Right ventricle myocardium superior (tissue), 1 donor: Measurements from ENCODE around the gene EMSY. TPM values are rescaled to one million over a fixed set of nuclear protein-coding genes. Genes with fewer than 3 reads are reported as not detected.

Experiments
- ATAC-seq: fragments of 200-7000 bp; cut with Tn5 transposase; one replicate; pipeline ENCODE4 v1.9.1; 2020; ENCODE audit warnings: mild to moderate bottlenecking; ENCODE audit not compliant: poor library complexity
- DNase-seq: peaks from one replicate; pipeline ENCODE4 v3.0.0-alpha.2; 2020
- intact Hi-C: fragments of 100-400 bp; cut with DNase I; formaldehyde crosslinking; loops from one replicate; pipeline ENCODE4 v1.11.2; 2022
- total RNA-seq: library from RNA; stranded (reverse); fragmentation: NEBNext Ultra II Directional; extraction: Animal tissue kit (Norgen Biotek cat#: 25700); gene quantifications from one replicate; pipeline ENCODE4 v1.2.1, GENCODE V29; 2021
- donor health status: DM: no; HTN: yes; CAD: no; lungs with severe emphysema.

Gene EMSY
- total RNA-seq, 1 donor from 2014 or later, result 18.3 TPM

DNA sequence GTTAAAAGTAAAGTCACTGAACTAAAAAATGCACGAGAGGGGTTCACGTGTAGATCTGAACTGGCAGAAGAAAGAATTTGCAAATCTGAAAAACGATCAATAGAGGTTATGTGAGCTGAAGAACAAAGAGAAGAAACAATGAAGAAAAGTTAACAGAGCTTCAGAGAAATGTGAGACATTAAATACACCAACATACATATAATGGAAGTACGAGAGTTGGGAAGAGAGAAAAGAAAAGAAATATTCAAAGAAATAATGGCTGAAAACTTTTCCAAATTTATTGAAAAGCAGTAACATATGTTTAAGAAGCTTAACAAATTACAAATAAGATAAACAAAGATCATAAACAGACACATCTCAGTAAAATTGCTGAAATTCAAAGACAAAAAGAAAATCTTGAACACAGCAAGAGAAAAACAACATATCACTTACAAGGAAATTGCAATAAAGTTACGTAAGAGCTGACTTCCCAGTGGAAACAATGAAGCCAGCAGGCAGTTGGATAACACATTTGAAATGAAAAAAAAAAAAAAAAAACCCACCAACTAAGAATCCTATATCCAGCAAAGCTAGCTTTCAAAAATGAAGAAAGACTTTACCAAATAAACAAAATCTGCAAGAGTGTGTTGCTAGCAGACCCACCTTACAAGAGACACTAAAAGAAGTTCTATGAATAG, 56.8 kb downstream of the EMSY start:
- intact Hi-C loops, result no loop called here

DNA sequence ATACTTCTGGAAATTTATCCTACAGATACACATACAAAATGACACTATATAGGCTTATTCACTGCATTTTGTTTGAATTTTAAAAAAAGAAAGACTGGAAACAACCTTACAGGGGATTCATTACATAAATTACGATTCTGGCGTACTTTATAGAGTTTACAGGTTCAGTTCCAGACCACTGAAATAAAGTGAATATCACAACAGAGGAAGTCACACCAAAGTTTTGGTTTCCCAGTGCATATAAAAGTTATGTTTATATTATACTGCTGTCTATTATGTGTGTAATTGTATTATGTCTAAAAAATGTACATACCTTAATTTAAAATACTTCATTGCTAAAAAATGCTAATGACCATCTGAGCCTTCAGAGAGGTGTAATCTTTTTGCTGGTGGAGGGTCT, 62.0 kb downstream of the EMSY start:
- ATAC-seq, result no peak

More for the DNA sequence above, 56.8 kb downstream of the EMSY start:
- no peak for ATAC-seq
- DNase-seq, result no peak

DNA sequence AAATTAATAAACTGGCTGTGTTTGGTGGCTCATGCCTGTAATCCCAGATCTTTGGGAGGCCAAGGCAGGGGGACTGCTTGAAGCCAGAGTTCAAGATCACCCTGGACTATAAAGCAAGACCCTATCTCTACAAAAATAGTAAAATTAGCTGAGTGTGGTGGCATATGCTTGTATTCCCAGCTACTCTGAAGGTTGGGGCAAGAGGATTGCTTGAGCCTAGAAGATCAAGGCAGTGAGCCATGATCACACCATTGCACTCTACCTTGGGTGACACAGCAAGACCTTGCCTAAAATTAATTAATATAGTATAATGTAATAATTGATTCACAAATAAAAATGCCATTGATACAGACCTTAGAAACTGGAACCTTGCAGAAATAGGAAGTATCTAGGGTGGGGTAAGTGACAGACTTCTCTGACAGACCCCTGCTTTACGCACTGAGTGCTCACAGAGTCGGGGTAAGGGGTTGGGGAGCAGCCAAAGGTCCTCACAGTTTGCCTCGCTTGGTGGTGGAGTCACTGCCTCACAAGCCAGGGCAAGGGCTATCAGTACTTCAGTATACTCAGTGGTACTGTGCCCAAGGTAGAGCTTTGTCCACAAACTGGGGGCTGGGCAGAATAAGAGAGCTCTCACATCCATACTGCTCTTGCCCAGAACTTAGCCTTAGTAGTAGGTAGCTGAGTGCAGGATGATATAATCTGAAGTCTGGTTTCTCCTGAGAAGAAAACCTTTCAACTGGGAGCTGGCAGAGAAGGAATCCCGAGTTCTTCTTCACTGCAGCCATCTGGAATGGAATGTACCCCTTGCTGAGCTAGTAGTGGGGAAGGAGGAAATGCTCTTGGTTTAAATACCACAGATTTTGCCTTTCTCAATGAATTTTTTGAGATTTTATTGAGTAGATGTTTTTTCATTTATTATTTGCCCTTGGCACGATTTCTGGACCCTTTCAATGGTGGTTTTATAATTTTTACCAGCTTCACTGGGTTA, 65.5 kb downstream of the EMSY start:
- no peak for DNase-seq
- intact Hi-C loops, result no loop called here
- no peak for ATAC-seq

More for the DNA sequence above, 62.0 kb downstream of the EMSY start:
- DNase-seq, result no peak
- intact Hi-C loops, result no loop called here

DNA sequence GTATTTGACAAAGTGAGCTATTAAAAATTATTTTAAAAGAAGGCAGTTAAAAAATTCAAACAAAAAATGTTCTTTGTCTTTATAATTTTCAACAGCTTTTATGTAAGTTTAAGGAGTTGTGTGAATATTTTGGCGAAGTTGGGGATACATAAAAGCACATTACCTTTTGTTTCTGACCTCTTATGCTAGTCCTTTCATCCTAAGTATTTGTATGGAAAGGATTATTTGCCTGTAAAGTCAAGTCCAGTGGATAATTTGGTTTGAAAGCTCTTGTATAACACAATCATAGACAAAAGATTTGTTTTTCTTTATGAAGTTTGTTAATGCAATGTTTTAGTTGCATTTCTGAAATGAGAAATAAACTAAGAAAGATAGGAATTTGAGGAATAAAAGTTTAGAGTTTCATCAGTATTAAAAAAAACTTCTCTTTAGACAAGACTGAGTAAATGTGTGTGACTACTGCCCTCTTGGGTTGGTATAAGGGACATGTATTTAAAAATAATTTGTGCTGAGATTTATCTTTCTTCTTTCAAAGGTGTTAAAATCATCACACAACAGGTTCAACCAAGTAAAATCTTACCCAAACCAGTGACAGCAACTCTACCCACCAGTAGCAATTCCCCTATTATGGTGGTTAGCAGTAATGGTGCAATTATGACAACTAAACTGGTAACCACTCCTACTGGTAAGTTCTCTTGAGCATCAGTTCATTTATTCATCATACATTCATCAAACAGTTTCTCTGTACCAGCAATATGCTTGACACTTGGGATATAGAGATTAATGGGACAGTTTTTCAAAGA, 68.2 kb downstream of the EMSY start:
- intact Hi-C loops, result no loop called here
- DNase-seq, result no peak
- ATAC-seq, result no peak

DNA sequence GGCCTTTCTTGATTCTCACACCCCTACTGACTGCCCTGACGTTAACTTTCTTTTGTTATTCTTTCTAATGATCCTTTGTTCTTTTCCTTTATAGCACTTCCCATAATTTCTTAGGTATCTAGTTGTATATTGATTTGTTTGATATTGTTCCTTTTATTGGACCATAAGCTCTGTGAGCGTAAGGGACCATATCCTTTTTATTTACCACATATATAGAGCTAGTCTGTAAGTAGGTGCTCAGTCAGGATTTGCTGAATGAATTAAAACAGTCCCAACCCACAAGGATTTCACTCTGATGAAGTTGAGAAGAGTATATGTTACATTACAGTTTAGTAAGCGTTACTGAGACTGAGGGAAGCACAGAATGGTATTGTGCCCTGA, 68.8 kb downstream of the EMSY start:
- intact Hi-C loops, result no loop called here
- no peak for ATAC-seq

DNA sequence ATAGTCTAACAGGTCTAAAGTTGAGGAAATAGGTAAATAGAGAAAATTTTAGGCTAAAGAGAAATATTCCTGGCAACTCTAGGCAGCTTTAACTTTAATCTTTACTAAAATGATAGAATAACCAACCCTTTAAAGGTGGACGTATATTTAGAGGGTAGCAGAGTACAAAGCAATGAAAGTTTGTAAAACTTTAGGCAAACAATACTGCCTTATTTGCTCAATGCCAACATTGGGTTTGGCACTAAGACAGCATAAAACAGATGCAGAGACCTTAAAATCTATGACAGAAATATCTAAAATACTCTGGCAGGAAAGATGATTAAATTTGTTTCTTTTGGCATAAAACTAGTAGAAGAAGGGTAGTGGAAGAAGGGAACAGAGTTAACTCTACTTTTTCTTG, 70.7 kb downstream of the EMSY start:
- no peak for ATAC-seq
- DNase-seq, result no peak
- intact Hi-C loops, result no loop called here

More for the DNA sequence above, 68.8 kb downstream of the EMSY start:
- DNase-seq, result no peak

DNA sequence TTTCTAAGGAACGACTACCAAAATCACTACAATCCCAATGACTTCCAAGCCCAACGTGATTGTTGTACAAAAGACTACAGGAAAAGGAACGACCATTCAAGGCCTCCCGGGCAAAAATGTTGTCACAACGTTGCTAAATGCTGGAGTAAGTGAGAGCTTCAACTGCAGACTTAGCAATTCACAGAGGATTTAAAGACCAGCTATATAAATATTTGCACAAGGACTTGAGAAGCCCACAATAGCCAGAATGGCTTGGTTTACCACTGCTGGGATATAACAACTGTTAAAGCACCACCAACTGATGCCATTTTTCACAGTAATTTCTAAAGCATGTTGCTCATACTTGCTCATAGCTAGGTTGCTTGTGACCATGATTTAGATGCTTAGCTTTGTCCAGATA, 78.3 kb downstream of the EMSY start:
- ATAC-seq (no peak), DNase-seq (no peak)
- intact Hi-C loops, result no loop called here

DNA sequence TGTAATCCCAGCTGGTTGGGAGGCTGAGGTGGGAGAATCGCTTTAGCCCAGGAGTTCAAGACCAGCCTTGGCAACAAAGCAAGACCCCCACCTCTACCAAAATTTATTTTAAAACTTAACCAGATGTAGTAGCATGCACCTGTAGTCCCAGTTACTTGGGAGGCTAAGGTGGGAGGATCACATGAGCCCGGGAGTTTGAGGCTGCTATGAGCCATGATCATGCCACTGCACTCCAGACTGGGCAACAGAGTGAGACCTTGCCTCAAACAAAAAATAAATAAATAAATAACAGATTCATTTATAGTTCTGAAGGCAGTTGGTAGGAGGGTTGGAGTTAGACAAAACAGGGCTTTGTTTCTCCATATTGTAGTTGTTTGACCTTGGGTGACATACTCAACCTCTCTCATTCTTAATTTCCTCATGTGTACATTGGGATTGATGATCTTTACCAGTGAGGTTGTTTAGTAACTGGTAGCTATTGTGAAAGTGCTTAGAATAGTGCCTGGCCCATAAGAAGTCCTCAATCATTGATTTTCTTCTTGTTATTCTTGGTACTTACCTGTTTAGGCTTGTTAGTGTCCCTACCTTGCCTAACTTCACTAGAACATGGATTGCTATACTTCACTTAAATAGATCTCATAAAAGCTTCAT, 79.1 kb downstream of the EMSY start:
- DNase-seq (no peak), ATAC-seq (no peak)
- intact Hi-C loops, result no loop called here

DNA sequence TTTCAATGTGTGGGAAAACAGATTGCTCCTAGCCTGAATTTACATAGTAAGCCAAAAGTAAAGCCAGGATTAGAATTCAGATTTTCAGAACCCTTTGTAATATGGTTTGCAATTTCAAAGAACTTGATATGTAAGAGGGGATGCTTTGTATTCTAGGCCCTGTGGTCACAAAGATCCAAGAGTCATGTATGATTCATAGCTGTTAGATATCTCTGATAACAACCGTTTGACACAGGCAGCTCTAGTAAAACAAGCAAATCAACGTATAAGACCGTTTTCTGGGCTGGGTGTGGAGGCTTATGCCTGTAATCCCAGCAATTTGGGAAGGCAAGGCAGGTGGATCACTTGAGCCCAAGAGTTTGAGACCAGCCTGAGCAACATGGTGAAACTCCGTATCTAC, 79.6 kb downstream of the EMSY start:
- intact Hi-C loops, result no loop called here
- no peak for DNase-seq
- no peak for ATAC-seq

DNA sequence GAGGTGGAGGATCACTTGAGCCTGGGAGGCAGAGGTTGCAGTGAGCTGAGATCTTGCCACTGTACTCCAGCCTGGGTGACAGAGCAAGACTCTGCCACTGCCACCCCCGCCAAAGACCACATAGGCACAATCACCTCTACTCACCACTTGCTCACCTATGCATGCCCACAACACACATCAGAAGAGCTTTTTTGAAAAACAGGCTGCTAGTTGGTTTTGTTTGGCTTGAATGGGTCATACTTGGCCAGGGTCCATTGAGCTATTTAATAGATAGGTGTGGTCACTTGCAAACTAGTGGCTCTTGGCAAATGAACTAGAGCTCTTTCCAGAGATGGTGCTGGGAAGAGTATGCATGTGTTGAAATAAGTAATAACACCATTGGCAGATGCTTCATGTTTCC, 80.1 kb downstream of the EMSY start:
- intact Hi-C loops, result no loop called here
- DNase-seq, result no peak
- ATAC-seq, result peak; percentile 87

DNA sequence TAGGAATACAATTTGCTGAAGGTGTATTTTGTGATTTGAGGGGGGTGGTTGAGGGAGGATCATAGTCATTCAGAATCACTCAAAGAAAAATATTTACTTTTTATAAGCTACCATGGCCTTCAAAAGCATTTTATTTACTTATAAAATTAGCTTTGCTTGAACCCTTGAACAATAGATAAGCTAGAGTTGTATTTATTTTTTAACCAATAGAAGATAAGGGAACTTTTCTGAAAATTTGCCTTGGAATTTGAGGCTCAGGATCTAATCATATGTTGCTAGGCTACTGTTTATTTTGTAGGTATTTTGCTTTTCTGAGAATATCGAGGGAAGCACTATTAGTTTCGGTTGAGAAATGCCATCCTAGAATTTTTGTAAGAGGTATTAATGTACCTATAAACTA, 82.1 kb downstream of the EMSY start:
- no peak for DNase-seq
- no peak for ATAC-seq
- intact Hi-C loops, result no loop called here

DNA sequence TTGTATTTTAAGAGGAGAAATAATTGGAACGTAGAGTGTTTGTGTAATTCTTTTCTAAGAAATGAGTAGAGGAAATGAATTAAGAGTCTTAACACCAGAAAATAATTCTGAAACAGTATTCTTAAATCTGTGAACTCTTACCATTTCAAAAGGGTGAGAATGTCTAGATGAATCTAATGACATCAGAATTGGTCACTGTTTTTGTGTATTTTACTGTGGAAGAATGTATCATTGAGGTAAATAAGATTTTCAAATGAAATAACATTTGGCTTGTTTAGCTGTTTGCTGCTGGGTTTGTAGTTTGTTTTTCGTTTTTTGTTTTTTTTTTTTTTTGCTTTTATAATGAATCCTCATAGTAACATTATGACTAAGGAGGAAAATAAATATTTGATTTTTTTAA, 97.6 kb downstream of the EMSY start:
- intact Hi-C loops, result no loop called here
- DNase-seq (no peak), ATAC-seq (no peak)

DNA sequence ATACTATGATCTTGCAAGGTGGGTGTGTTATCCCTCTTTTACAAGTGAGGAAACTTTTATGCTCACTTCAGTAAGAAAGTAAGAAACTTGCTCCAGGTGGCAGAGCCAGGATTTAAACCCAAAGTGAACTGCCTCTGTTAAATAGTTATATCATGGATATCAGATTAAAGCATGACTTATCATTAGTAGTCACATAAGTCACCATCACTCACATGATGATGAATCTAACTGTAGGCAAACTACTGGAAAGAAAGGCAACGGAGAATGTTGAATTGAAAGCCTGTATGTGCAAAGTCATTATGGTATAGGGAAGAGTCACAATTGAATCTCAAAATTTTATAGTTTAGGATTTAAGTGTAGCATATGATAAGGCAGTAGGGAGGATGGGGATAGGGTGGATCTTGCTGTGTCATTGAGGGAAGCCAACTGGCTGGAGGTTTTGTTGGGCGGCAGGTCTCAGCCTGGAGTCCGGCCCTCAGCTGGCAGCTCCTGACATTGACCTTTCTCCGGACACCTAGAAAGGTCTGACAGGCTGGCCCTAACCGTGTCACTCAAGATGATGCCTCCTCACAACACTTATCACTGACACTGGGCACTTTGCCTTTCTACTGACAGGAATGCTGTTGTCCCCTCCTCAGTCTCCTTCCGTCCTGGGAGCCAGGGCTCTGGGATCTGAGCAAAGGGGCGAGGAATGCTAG, 98.3 kb downstream of the EMSY start:
- ATAC-seq (peak; percentile 96), DNase-seq (peak; percentile 53)
- intact Hi-C loops, result no loop called here

DNA sequence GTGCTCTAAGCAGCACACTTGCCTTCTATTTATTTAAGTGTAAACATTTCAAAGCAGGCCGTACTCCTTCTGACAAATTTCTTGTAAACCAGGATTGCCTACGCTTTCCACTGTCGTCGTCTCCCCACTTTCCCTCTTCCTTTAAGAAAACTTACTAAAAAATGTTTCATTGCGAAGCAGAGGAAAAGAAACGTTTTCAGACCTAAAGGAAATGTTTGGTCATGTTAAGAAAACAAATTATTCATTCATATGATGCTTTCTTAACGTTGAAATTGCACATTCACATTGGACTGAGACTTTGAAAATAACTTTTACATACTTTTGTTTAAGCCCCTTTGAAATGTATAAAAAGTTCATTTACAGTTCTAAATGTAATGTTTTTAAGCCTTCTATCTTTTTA, 106.0 kb downstream of the EMSY start:
- ATAC-seq, result no peak
- no peak for DNase-seq
- intact Hi-C loops, result loop anchor here (5.0 kb wide), 1 partner anchor 132 kb away; no protein-coding TSS in a partner anchor

DNA sequence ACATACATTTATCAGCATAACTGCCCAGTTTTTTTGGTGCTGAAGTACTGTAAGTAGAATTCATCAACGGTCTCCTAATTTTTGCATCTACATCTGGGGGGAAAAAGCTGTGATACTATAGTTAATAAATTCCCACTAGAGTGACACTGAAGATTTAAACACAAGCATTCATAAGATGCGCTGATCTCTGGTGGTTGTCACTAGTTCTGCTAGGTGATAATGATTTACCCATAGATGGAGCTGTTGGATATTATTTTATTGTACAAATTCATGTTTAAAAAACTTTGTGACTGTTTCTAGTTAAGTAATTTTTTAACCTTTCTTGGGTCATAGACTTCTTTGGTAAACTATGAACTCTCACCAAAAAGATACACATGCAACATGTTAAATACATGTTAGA, 106.6 kb downstream of the EMSY start:
- no peak for ATAC-seq
- no peak for DNase-seq
- intact Hi-C loops, result loop anchor here (5.0 kb wide), 1 partner anchor 131 kb away; no protein-coding TSS in a partner anchor

DNA sequence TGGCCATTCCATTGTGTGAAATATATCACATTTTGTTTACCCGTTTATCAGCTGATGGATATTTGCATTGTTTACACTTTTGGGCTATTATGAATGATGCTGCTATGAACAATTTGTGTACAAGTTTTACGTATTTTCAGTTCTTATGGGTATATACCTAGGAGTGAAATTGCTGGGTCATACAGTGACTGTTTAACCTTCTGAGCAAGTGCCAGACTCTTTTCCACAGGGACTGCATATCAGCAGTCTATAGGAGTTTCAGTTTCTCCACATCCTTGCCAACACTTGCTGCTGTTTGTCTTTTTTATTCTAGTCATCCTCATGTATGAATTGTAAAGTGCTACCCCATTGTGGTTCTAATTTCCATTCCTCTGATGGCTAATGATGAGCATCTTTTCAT, 108.2 kb downstream of the EMSY start:
- DNase-seq (no peak), ATAC-seq (no peak)
- intact Hi-C loops, result loop anchor here (5.0 kb wide), 1 partner anchor 129 kb away; no protein-coding TSS in a partner anchor

DNA sequence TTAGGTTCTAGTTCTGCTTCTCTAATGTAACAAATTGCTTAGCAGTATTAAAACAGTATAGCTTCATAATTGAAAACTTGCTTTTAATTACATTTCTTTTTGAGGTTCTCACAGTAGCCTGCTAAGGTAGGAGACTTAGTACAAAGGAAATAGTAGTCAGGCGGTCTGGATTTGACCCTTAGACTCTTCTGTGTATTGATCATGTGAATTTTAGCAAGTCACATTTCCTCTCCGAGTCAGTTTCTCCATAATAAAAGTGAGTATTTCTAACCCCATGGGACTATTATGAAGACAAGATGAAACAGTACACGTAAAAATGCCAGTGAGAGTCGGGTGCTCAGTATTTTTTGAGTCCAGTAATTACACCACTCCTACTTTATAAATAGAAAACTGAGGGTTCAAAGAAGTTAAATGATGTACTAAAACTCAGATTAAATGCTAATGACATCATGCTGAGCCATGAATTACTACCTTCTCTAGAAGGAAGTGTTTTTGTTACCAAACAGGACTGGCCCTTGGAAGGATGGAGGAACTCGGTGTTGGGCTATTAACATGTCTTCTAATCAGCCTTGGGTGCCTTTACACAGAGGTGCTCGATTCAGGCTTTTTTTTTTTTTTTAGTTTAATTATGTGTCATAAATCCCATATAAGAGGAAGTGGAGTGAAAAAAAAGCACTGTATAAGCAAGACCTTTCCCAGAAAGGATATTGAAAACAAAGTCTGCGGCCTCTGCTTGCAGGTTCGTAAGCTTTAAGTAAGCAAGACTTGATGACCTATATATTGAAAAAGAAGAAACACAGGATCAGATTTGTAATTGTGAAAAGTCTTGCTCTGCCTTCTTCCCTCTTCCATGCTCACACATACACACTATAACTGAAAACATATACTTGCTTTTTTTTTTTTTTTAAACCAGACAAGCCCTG, 109.0 kb downstream of the EMSY start:
- intact Hi-C loops, result loop anchor here (5.0 kb wide), 1 partner anchor 128 kb away; no protein-coding TSS in a partner anchor
- no peak for ATAC-seq

More for the DNA sequence above, 109.0 kb downstream of the EMSY start:
- DNase-seq, result no peak
